Vagina (tissue), 2 donors: ENCODE results near the gene UBXN4. TPM values are rescaled to one million over a fixed set of nuclear protein-coding genes. Genes with fewer than 3 reads are reported as not detected.

ENCODE experiments used
- DNase-seq, 2 donors: peaks; one replicate each; pipeline ENCODE4 v3.0.0-alpha.2; 2017; ENCODE audit errors: extremely low spot score in 2 of 2
- H3K27ac ChIP-seq: fragments of 200-600 bp; sonication (generic); one replicate; pipeline ENCODE4 v1.5.1; 2019
- H3K27me3 ChIP-seq: fragments of 200-600 bp; sonication (generic); one replicate; pipeline ENCODE4 v1.5.1; 2019
- H3K36me3 ChIP-seq, 2 donors: fragments of 200-600 bp; sonication (generic); one replicate each; pipeline ENCODE4 v1.5.1; 2017 to 2019
- H3K4me1 ChIP-seq: fragments of 200-600 bp; sonication (generic); one replicate; pipeline ENCODE4 v1.5.1; 2019
- H3K4me3 ChIP-seq, 2 donors: fragments of 200-600 bp; sonication (generic); 1 replicate in 1 of 2; 2 replicates in 1 of 2; pipeline ENCODE4 v1.5.1; 2016 to 2019
- H3K9me3 ChIP-seq: fragments of 200-600 bp; sonication (generic); one replicate; pipeline ENCODE4 v1.5.1; 2019
- POLR2A ChIP-seq, 2 donors: fragments of 450-650 bp; IDR thresholded peaks; one replicate each; pipeline ENCODE4 v1.6.1; 2017; ENCODE audit warnings: antibody characterized with exemption in 2 of 2, mild to moderate bottlenecking in 2 of 2, moderate library complexity in 2 of 2
- POLR2AphosphoS5 ChIP-seq, 2 donors: sonication (generic); formaldehyde crosslinking; IDR thresholded peaks; one replicate each; pipeline ENCODE4 v1.9.0; 2017; ENCODE audit warnings: antibody characterized with exemption in 2 of 2, mild to moderate bottlenecking in 2 of 2, low read depth in 1 of 2; ENCODE audit not compliant: insufficient read depth in 1 of 2
- intact Hi-C: fragments of 100-400 bp; cut with DNase I; formaldehyde crosslinking; loops from one replicate; pipeline ENCODE4 v1.15.1; 2023
- total RNA-seq: library from RNA; depleted of rRNA; stranded (reverse); fragments of >200 nt; gene quantifications from one replicate; pipeline ENCODE4 v1.2.3, GENCODE V29; 2016
- TF ChIP-seq, protein P1 (sequence below), 3 experiments: fragments of 450-650 bp in 2 of 3; fragments of 200-600 bp in 1 of 3; sonication (generic) in 1 of 3; IDR thresholded peaks; one replicate each; pipeline ENCODE4 v1.5.1; 2017 to 2019; ENCODE audit warnings: antibody characterized with exemption in 3 of 3, mild to moderate bottlenecking in 2 of 3, moderate library complexity in 2 of 3

The UBXN4 gene
- total RNA-seq, 1 donor from 2014 or later: 51.6 TPM

DNA sequence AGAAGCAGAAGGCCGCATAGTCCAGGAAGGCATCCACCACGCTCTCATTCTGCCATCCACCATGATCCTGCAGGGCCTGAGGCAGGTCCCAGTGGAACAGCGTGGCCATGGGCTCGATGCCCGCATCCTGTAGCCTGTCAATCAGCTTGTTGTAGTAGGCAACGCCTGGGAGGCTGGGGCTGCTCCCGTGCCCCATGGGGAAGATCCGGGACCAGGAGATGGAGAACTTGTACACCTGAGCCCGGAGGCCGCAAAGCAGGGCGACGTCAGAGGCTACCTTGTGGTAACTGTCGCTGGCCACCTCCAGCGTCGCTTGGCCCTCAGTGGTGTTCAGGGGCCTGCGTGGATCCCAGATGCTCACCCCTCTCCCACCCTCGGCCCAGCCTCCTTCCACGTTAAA lies 75.8 kb downstream of the UBXN4 start:
- intact Hi-C loops: no loop called here

DNA sequence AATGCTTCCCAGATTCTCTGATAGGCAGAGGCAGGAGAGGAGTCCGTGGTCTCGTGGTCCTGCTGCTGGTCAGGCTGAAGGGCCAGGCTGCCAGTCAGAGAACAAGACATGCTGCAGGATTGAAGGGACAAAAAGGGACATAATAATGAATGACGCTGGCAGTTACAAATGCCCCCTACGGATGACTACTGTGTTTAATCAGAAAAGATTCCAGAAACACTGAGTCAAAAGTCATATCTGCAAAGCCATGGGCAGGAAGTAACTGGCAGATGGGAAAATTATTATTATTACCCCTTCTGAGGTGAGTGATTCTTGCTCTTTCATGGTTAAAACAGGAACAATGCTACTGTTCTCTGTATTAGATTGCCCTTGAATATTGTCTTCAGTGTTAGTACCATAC lies 76.3 kb downstream of the UBXN4 start:
- H3K4me1 ChIP-seq: no peaks in the 10 kb centered on the region
- H3K36me3 ChIP-seq: no peaks in the 10 kb centered on the region
- intact Hi-C loops: no loop called here
- no peaks in the 10 kb centered on the region for H3K27me3 ChIP-seq
- no peak for DNase-seq
- H3K27ac ChIP-seq: no peak overlapping the region
- no peak overlapping the region for H3K4me3 ChIP-seq
- no peaks in the 10 kb centered on the region for H3K9me3 ChIP-seq
- TF ChIP-seq POLR2A (IDR thresholded peaks at IDR 0.05): no peak
- TF ChIP-seq POLR2AphosphoS5 (IDR thresholded peaks at IDR 0.05; ENCODE audit: insufficient read depth in 1 of 2, low read depth in 1 of 2): no peak
- TF ChIP-seq, protein P1, sequence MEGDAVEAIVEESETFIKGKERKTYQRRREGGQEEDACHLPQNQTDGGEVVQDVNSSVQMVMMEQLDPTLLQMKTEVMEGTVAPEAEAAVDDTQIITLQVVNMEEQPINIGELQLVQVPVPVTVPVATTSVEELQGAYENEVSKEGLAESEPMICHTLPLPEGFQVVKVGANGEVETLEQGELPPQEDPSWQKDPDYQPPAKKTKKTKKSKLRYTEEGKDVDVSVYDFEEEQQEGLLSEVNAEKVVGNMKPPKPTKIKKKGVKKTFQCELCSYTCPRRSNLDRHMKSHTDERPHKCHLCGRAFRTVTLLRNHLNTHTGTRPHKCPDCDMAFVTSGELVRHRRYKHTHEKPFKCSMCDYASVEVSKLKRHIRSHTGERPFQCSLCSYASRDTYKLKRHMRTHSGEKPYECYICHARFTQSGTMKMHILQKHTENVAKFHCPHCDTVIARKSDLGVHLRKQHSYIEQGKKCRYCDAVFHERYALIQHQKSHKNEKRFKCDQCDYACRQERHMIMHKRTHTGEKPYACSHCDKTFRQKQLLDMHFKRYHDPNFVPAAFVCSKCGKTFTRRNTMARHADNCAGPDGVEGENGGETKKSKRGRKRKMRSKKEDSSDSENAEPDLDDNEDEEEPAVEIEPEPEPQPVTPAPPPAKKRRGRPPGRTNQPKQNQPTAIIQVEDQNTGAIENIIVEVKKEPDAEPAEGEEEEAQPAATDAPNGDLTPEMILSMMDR (IDR thresholded peaks at IDR 0.05): no peak

More for the DNA sequence above, 75.8 kb downstream of the UBXN4 start:
- no peak for DNase-seq
- H3K4me3 ChIP-seq: no peak overlapping the region
- no peaks in the 10 kb centered on the region for H3K27me3 ChIP-seq
- TF ChIP-seq, protein P1 (IDR thresholded peaks at IDR 0.05): no peak
- no peak for TF ChIP-seq POLR2A (IDR thresholded peaks at IDR 0.05)
- no peak for TF ChIP-seq POLR2AphosphoS5 (IDR thresholded peaks at IDR 0.05; ENCODE audit: insufficient read depth in 1 of 2, low read depth in 1 of 2)
- no peak overlapping the region for H3K27ac ChIP-seq
- no peaks in the 10 kb centered on the region for H3K36me3 ChIP-seq
- no peaks in the 10 kb centered on the region for H3K4me1 ChIP-seq
- no peaks in the 10 kb centered on the region for H3K9me3 ChIP-seq

DNA sequence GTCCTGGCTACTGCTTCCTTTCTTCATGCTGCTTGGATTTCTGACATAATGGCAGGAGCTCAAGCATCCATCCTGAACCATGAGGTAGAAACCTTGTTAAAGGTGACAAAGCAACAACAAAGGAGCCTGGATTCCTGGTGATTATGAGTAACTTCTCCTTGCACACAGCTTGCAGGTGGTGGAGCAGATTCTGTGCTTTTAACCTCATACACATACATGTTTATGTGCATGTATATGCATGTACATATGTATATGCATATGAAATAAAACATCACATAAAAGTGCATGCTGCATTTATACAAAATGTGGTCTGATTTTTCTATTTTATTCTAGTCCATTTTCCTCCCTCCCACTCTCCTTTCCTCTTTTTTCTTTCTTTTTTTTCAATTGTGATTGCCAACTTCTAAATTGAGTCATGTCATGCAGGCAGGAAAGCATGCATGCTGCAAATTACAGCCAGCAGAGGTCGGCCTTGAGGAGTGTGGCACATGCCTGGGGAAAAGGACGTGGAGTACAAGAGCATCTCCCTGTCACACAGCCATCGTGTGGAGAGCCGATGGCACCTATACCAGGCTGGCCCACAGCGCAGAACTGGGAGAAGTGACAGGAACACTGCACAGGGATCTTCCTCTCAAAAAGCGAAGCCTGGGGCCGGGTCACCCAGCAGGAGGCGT lies 77.4 kb downstream of the UBXN4 start:
- intact Hi-C loops: no loop called here
- no peak for DNase-seq
- Histone ChIP-seq H3K9me3 (no peaks in the 10 kb centered on the region), H3K4me1 (no peaks in the 10 kb centered on the region), H3K36me3 (no peaks in the 10 kb centered on the region), H3K27ac (no peak overlapping the region), H3K27me3 (no peaks in the 10 kb centered on the region), H3K4me3 (no peak overlapping the region)
- no peak for TF ChIP-seq POLR2A (IDR thresholded peaks at IDR 0.05)
- no peak for TF ChIP-seq POLR2AphosphoS5 (IDR thresholded peaks at IDR 0.05; ENCODE audit: insufficient read depth in 1 of 2, low read depth in 1 of 2)
- TF ChIP-seq, protein P1 (IDR thresholded peaks at IDR 0.05): no peak

DNA sequence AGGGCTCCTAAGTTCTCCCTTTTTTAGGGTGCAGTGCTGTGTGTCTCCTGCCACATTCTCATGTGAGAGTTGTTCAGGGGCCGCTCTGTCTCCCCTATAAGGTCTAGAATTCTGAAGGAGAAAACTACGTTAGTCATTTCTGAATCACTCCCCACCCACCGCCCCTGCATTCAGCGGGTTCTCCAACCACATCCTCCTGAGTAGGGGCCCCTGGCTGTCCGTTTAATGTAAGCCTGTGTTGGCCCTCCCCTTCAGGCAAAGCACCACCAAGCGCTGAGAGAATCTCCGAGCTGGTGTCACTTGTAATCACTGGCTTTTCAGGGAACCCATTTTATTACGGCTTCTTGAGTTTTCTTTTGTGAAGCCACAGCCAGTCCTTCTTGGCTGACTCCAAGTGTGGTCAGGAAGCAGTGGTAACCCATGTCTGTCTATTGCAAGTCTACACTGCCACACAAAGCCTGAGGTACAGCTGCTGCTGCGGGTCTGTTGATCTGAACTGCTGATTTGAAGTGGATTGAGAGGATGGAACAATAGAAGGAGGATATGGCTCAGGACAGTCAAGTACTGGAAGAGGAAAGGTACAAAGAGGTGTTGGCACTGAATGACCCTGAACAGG lies 78.5 kb downstream of the UBXN4 start:
- Histone ChIP-seq H3K27me3 (no peaks in the 10 kb centered on the region), H3K36me3 (no peaks in the 10 kb centered on the region), H3K4me3 (no peak overlapping the region), H3K9me3 (no peaks in the 10 kb centered on the region), H3K27ac (no peak overlapping the region), H3K4me1 (no peaks in the 10 kb centered on the region)
- TF ChIP-seq POLR2A (IDR thresholded peaks at IDR 0.05) (no peak), POLR2AphosphoS5 (IDR thresholded peaks at IDR 0.05; ENCODE audit: insufficient read depth in 1 of 2, low read depth in 1 of 2) (no peak)
- TF ChIP-seq, protein P1 (IDR thresholded peaks at IDR 0.05): no peak
- no peak for DNase-seq
- intact Hi-C loops: no loop called here

DNA sequence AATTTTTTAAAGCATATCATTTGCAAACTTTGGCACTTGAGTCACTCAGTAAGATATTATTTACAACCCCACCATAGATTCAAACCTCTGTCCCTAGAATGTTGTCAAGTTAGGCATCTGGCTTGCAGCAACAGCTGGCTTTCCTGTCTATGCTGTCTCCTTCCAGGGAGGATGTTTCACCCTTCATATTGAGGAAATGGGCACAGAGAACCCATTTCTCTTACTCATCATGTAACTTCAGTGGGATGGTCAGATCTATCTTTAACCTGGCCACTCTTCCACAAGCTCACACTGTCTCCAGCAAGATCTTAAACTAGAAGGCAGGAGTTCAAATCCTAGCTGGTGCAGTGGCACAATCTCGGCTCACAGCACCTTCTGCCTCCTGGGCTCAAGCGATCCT lies 79.5 kb downstream of the UBXN4 start:
- no peak for TF ChIP-seq POLR2AphosphoS5 (IDR thresholded peaks at IDR 0.05; ENCODE audit: insufficient read depth in 1 of 2, low read depth in 1 of 2)
- TF ChIP-seq POLR2A (IDR thresholded peaks at IDR 0.05): no peak
- TF ChIP-seq, protein P1 (IDR thresholded peaks at IDR 0.05): no peak
- no peak overlapping the region for H3K27ac ChIP-seq
- intact Hi-C loops: no loop called here
- H3K9me3 ChIP-seq: no peaks in the 10 kb centered on the region
- no peaks in the 10 kb centered on the region for H3K4me1 ChIP-seq
- no peaks in the 10 kb centered on the region for H3K36me3 ChIP-seq
- no peak overlapping the region for H3K4me3 ChIP-seq
- H3K27me3 ChIP-seq: no peaks in the 10 kb centered on the region
- no peak for DNase-seq
